NCI-H1930 (cell line): ENCODE measurements around the gene ADGRF4.
"Not testable (repeated sequence)": the region's sequence is repeated elsewhere in the genome, so short reads cannot be mapped to it uniquely, and the experiment has no call there.

Source experiments
- DNase-seq, 2 experiments: peaks; one replicate each; lab custom pipeline; 2025; lab: John Stamatoyannopoulos, UW

The ADGRF4 gene

DNA sequence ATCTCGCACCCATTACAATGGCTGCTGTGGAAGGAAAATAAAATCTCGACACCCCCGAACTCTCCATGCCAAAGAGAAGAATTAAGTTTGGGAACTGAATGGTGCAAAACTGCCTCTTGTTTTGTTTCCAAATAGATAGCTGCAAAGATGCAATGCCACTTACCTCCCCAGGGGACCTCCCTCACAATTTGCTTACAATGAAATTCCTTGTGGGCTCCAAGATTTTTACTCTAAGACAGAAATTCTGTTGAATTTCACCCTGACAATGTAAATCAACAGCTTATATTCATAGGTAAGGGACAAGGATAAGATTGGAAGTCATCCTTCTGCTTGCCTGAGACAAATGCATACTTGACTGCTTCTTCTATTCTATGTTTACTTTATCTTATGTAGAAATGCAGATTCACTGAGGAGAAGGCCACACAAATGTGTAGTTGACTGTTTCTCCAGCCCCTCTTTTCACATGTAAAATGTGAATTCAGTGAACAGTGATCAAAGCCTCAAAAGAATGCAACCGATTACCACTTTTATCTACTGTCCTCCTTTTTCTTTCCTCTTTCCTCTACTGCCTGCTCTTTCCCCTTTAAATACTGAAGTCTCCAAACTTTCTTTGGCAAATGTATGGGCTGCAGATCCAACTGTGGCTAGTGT is 36.6 kb downstream of the ADGRF4 start:
- no peak for DNase-seq

DNA sequence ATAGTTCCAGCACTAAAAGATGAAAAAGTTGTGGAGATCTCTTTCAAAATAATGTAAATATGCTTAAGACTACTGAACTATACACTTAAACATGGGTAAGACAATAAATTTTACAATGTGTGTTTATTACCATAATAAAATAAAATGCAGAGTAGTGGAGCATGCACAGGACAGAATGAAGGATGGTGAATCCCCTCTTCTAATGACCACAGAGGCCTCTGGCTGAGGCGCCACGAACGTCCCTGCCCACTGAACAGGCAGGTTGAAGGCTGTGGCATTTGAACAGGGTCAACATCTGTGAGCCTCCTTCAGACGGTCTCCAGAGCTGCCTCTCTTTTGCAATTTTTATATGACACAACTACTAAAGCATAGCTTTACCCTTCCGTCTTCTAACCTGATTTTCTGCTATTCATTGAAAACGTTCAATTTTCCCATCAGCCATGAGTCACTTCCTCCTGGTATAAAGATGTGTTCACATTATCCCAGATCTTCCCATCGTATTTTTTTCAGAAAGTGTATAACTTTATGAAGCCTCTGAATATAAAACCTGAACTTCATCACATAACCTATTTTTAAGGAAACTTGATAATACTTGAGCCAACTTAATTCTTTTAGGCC is 37.8 kb downstream of the ADGRF4 start:
- no peak for DNase-seq

- DNase-seq, result no peak
Measured at GRCh38 chr6:47737406-47737805, 39.0 kb downstream of the ADGRF4 start.

GRCh38 chr6:47740714-47741113 is 42.3 kb downstream of the ADGRF4 start:
- no peak for DNase-seq

DNA sequence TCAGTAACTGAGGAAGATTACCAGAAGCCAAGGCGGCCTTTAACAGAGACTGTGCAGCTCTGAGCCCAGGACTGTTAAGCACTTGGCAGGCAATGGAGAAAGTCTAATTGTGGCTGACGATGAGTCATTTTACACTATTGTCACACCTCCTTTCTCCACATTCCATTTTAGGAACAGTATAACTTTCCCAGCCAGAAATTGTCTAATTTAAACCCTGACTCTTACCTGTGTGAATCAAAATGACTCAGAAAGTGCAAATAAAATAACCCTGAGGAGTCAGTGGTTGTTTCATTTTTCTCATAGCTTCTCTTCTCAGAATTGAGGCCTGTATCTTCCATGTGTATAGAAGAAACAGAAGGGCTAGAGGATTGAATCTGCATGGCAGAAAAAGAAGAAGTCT is 43.4 kb downstream of the ADGRF4 start:
- DNase-seq, result no peak

- no peak for DNase-seq
Measured at GRCh38 chr6:47743744-47744143, 45.4 kb downstream of the ADGRF4 start.

- DNase-seq, result not testable (repeated sequence)
Measured at GRCh38 chr6:47745269-47745668, 46.9 kb downstream of the ADGRF4 start.

DNA sequence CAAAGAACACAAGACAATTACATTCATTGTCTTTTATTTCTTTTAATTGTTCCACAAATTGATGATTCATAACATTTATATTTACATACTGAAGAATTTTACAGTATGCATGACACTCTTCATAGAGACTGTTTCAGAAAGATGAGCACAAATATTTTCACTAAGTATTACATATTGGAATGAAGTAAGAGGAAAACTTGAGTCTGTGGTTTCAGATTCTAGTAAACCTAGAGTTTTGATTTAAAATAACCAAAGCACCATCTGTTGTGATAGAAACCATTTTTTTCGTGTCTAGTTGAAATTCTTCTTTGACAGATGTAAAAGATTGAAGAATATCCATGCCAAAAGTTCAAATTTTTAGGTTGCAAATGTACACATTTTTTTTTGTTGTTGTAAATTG is 51.4 kb downstream of the ADGRF4 start:
- DNase-seq, result no peak

- no peak for DNase-seq
Measured at GRCh38 chr6:47752801-47753200, 54.4 kb downstream of the ADGRF4 start.

DNA sequence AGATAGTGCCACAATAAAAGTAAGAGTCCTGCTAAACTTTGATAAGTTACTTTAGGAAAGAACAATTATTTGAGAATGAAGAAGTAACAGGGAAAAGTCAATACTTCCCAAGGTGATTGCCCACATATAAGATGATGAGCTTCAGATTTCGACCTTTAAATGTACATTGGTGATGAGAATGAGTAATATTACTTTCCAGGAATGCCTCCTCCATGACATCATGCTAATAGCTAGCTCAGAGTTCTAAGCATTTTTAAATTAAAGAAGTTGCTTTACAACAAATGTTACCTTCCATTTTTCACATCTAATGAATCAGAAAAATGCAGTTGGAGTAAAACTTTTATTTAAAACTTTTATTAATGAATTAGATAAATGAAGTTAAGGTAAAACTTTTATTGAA is 61.0 kb downstream of the ADGRF4 start:
- no peak for DNase-seq

- no peak for DNase-seq
Measured at GRCh38 chr6:47762502-47762901, 64.1 kb downstream of the ADGRF4 start.

DNA sequence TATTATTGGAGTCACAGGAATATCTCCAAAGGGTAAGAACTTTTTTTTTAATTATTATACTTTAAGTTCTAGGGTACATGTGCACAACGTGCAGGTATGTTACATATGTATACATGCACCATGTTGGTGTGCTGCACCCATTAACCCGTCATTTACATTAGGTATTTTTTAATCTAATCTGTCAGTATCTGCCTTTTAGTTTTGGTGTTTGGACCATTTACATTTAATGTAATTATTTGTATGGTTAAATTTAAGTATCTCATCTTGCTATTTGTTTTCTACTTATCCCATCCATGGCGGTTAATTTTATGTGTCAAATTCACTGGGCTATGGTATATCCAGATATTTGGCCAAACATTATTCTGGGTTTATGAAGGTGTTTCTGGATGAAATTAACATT is 68.1 kb downstream of the ADGRF4 start:
- DNase-seq, result no peak

DNA sequence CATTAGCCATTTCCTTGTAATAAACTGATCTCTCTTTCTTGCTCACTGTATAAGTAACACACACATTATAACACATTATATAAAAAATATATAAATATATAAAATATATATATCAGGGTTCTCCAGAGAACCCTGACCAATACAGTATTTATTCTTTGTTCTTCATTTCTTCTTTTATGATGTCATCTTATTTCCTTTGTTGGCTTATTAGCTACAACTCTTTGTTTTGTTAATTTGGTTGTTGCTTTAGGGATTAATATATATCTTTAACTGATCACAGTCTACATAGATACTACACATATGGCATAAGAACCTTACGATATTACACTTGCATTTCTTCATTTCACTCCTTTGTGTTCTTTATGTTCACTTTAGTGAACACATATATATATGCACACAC is 68.7 kb downstream of the ADGRF4 start:
- no peak for DNase-seq

- DNase-seq, result no peak
Measured at GRCh38 chr6:47769982-47770381, 71.6 kb downstream of the ADGRF4 start.
